Activated CD4-positive, alpha-beta T cell treated with anti-CD3 and anti-CD28 coated beads for 48 hours (primary cell): Measurements from ENCODE around the gene HFE.
A peak's percentile ranks its signal among the peaks of the same experiment; 100 is the strongest.
"Not testable (repeated sequence)": the region's sequence is repeated elsewhere in the genome, so short reads cannot be mapped to it uniquely, and the experiment has no call there.

ENCODE experiments used
- DNase-seq: peaks from one replicate; pipeline ENCODE4 v3.0.0-alpha.2; 2020

The HFE gene, protein sequence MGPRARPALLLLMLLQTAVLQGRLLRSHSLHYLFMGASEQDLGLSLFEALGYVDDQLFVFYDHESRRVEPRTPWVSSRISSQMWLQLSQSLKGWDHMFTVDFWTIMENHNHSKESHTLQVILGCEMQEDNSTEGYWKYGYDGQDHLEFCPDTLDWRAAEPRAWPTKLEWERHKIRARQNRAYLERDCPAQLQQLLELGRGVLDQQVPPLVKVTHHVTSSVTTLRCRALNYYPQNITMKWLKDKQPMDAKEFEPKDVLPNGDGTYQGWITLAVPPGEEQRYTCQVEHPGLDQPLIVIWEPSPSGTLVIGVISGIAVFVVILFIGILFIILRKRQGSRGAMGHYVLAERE

GRCh38 chr6:26087284-26088115 lies at the start of gene HFE:
HFE (plus strand) TSS chr6:26087429; CDS start chr6:26087441, 12 bp downstream.
- DNase-seq = peak; percentile 35

- no peak for DNase-seq
These were observed 45.3 kb upstream of the HFE start for GRCh38 chr6:26041946-26042345.

DNA sequence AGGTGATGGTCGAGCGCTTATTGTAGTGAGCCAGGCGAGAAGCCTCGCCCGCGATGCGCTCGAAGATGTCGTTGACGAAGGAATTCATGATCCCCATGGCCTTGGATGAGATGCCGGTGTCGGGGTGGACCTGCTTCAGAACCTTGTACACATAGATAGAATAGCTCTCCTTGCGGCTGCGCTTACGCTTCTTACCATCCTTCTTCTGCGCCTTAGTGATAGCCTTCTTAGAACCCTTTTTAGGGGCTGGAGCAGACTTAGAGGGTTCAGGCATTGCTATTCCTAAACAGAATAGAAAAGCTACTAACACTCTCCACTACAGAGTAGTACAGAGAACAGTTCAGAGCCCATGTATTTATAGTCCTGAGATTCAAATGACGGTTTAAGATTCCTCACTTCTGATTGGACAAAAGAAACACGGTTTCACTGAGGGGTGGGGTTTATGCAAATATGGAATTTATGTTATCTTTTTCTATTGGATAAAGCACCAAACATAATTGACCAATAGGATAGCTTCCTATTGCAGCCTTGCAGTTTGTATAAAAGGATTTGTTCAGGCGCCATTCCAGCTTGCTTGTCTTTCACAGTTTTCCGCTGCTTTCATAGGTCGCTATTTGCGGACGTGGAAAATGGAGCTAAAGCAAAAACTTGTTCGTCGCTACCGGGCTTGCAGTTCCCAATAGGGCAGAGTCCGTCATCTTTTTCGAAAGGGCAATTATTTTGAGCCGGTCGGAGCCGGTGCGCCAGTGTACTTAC lies 43.7 kb upstream of the HFE start:
- DNase-seq = peak; percentile 76

DNA sequence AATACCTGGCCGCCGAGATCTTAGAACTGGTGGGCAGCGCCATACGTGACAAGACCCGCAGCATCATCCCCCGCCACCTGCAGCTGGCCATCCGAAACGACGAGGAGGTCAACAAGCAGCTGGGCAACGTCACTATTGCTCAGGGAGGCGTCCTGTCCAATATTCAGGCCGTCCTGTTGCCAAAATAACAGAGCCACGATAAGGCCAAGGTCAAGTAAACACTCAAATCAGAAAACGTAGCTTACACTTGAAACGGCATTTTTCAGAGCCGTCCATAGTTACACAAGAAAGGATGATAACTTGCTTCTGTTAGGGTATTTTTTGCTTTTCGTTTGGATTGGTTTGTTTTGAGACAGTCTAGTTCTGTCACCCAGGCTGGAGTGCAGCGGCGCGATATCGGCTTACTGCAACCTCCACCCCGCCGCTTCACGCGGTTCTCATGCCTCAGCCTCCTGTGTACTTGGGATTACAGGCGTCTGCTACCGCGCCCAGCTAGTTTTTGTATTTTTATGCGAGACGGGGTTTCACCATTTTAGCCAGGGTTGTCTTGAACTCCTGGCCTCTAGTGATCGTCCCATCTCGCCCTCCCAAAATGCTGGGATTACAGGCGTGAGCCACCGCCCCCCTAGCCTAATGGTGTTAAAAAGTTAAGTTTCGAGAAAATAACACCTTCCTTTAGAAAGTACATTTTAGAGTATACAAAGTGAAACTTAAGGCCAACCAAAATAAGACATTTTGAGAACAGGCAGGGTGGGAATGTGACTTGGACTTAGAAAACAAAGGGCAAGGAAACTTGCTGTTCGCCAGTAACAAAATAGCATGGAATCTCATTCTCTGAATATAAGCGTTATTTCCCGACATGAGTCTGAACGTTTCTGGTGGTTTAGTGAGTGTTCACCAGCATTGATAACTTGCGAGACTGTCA lies 42.8 kb upstream of the HFE start:
- DNase-seq = peak; percentile 74

DNA sequence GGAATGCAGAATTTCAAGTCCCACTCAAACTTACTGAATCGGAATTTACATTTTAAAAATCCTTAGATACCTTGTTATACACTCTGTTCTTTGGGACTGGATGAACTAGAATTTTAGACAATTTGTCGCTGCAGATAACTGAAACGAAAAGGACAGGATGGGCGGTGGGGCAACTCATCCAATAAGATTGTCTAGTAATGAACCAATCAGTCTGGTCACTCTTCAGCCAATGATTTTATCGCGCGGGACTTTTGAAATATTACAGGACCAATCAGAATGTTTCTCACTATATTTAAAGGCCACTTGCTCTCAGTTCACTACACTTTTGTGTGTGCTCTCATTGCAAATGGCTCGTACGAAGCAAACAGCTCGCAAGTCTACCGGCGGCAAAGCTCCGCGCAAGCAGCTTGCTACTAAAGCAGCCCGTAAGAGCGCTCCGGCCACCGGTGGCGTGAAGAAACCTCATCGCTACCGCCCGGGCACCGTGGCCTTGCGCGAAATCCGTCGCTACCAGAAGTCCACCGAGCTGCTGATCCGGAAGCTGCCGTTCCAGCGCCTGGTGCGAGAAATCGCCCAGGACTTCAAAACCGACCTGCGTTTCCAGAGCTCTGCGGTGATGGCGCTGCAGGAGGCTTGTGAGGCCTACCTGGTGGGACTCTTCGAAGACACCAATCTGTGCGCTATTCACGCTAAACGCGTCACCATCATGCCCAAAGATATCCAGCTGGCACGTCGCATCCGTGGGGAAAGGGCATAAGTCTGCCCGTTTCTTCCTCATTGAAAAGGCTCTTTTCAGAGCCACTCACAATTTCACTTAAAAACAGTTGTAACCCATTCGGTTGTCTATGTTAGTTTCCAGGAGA lies 41.9 kb upstream of the HFE start:
- peak; percentile 82 for DNase-seq

DNA sequence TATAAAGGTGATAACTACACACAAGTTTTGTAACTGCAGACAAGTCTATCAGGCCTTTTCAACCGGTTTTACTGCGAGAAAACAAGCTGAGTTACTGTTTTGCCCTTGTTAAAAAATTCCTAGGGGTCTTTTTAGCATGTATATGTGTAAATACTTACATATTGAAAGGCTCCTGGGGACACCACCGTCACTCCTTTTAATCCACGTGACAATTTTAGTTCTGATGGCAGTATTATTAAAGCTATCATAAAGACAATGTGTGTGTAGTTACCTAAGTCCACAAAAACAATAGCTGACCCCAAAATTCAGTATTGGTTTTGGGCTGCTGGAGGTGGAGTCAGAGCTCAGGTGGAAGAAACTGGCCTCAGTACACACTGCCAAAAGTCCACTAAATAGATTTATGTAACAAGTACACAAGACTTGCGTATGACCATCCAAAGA lies 41.3 kb upstream of the HFE start:
- peak; percentile 25 for DNase-seq

GRCh38 chr6:26047329-26047728 lies 39.9 kb upstream of the HFE start:
- not testable (repeated sequence) for DNase-seq

- no peak for DNase-seq
These were observed 38.6 kb upstream of the HFE start for GRCh38 chr6:26048590-26048989.

DNA sequence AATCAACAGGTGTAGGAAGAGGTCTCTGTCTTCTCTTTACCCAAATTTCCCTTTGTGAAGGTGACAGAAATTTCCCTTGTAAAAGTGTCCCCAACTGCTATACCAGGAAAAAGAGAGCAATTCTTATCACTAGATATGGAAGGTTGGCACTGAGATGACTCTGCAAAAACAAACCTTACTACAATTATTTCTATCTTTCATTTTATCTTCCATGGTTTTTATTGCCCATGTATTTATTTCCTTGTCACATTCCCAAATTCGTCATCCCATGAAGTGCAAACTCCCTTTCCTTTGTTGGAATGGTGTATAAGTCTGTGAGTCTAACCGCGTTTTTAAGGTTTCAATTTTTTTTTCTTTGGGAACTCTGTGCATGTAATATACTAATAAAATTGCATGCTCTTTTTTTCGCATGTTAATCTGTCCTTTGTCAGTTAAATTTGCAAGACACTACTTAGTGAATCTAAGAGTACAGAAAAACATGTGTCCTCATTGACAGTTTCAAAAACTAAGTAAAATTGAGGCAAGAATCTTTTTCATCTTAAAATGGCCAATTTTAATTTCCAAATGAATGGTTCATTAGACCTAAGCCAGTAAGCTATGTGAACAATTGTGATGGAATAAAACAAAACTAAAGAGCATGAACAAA lies 35.4 kb upstream of the HFE start:
- no peak for DNase-seq

DNA sequence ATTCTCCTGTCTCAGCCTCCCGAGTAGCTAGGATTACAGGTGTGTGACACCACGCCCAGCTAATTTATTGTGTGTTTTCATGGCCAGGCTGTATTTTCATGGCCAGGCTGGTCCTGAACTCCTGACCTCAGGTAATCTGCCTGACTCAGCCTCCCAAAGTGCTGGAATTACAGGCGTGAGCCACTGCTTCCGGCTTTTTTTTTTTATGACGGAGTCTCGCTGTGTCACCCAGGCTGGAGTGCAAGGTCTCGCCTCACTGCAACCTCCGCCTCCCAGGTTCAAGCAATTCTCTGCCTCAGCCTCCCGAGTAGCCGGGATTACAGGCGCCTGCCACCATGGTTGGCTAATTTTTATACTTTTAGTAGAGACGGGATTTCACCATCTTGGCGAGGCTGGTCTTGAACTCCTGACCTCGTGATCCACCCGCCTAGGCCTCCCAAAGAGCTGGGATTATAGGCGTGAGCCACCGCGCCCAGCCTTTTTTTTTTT lies 34.4 kb upstream of the HFE start:
- DNase-seq = not testable (repeated sequence)

DNA sequence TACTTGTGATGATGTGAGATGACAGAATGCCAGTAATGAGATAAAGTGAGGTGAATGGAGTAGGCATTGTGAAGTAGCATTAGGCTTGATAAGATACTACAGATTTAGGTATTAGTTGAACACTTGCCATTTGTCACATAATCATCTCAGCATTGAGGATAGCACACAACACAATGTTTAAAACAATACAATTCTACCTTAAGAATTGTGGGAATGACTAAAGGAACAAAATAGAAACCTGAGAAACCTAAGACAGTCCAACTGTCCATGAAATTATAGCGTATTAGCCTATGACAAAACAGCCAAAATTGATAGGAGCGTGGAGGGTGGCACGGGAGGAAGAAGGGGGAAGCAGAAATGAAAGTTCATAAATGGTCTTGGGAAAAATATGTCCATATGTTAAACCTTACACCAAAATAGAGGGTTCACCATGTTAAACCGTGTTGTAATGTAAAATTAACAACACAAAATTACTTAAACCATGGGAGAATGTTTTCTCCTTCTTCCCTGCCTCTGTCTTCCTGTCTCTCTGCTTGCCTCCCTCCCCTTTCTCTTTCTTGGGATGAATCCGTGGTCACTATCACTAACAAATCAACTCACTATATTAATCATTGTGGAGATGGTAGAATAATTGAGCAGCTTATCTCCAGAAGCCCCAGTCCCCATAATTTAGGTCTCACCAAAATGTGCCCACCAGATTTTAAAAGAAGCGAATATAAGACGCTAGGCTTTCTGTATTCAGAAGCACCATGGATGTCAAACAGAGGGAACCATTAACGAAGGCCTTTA lies 33.0 kb upstream of the HFE start:
- no peak for DNase-seq

DNA sequence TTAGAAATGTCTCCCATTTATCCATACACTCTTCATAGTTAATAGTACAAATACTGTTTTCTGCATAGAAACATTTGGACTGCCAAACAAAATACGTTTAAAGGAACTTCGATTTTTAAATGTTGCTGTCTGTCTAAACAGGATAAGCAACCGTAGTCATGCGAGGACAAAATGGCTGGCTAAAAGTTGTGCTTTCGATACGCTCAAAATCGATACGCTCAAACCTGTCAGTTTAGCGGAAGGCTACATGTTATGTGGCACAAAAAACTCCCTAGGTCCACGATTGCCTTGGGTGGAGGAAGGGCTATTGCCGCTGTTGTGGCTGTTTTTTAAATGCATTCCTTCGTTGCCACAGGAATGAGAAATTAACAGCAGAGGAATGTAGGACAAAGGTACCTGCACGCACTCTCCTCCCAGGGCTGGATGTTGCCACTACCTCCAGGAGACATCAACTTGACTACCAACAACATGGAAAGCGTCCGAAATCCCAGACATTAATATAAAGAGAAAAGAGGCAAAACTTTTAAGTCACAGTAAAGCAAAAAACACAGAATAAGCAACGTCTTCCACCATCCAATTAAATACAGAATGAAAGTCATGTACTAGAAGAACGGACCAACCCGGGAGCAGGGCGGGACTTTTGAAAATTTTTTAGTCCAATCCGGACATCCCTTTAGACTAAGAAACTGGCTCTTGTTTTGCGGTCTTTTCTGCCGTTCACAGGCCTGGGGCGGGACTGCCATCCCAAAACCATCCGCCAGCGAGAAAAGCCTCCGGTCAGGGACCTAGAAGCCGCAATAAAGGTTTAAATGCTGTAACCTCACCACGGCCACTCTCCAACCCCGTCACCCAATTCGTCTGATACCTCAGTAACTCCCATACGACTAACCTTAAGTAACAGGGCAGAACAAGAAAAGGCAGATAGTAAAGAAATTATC lies 32.2 kb upstream of the HFE start:
- peak; percentile 92 for DNase-seq

GRCh38 chr6:26055719-26056582 lies 31.3 kb upstream of the HFE start:
- DNase-seq = peak; percentile 92

- peak; percentile 20 for DNase-seq
These were observed 30.5 kb upstream of the HFE start for GRCh38 chr6:26056583-26057350.

DNA sequence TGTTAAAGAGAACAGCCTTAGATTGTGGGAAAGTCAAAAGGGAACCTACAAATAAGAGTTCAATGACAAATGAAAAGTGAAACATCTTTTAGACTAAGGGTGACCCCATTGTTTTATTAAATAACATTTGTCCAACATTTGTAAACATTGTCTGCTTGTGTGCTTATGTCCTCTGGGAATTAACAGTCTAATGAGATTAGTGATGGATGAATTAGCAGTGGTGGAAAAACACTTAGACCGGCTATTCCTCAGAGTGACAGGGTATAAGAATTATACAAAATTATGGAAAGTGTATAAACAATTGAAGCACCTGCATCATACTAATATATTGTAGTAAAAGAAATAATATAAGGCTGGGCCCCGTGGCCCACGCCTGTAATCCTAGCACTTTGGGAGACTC lies 29.3 kb upstream of the HFE start:
- DNase-seq = no peak

DNA sequence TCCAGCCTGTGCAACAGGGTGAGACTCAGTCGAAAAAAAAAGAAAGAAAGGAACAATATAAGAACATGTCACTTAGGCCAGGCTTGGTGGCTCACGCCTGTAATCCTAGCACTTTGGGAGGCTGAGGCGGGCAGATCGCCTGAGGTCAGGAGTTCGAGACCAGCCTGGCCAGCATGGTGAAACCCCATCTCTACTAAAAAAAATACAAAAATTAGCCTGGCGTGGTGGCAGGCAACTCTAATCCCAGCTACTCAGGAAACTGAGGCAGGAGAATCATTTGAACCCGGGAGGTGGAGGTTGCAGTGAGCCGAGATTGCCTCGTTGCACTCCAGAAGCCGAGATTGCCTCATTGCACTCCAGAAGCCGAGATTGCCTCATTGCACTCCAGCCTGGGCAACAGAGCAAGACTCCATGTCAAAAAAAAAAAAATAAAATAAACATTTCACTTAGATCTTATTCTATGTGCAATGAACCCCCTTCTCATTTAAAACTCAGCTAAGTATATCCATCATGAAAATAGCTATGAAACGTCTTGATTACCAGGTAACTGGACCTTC lies 28.7 kb upstream of the HFE start:
- not testable (repeated sequence) for DNase-seq
